Left lung (tissue), 10 donors: ENCODE data around the gene LRRC4C. TPM values are rescaled to one million over a fixed set of nuclear protein-coding genes. Genes with fewer than 3 reads are reported as not detected.

Experiments used
- ATAC-seq: fragments of 200-7000 bp; cut with Tn5 transposase; one replicate; pipeline ENCODE4 v1.9.1; 2020; ENCODE audit warnings: moderate library complexity
- DNase-seq, 4 donors: peaks; one replicate each; pipeline ENCODE4 v3.0.0-alpha.2; 2013 to 2020
- H3K27ac ChIP-seq, 2 donors: fragments of 200-600 bp; sonication (generic) in 1 of 2; one replicate each; pipeline versions ENCODE4 v1.5.0 to v1.8.0; 2020 to 2021
- H3K27me3 ChIP-seq, 2 donors: fragments of 200-600 bp; sonication (generic) in 1 of 2; one replicate each; pipeline versions ENCODE4 v1.5.0 to v1.8.0; 2020 to 2021
- H3K36me3 ChIP-seq, 2 donors: fragments of 200-600 bp; sonication (generic) in 1 of 2; one replicate each; pipeline versions ENCODE4 v1.5.0 to v1.8.0; 2020 to 2021
- H3K4me1 ChIP-seq, 2 donors: fragments of 200-600 bp; one replicate each; pipeline ENCODE4 v1.8.0; 2021
- H3K4me3 ChIP-seq, 2 donors: fragments of 200-600 bp; sonication (generic) in 1 of 2; one replicate each; pipeline versions ENCODE4 v1.5.0 to v1.8.0; 2020 to 2021; ENCODE audit warnings: mild to moderate bottlenecking in 1 of 2
- H3K9me3 ChIP-seq, 2 donors: fragments of 200-600 bp; sonication (generic) in 1 of 2; one replicate each; pipeline versions ENCODE4 v1.5.0 to v1.8.0; 2020 to 2021
- CTCF ChIP-seq, 2 donors: fragments of 200-600 bp; sonication (generic) in 1 of 2; IDR thresholded peaks; one replicate each; pipeline versions ENCODE4 v1.5.0 to v1.8.0; 2021; ENCODE audit warnings: antibody characterized with exemption in 2 of 2
- intact Hi-C, 2 donors: fragments of 100-400 bp; cut with DNase I; formaldehyde crosslinking; loops; one replicate each; pipeline versions ENCODE4 v1.11.2 to v1.14.2; 2022
- polyA plus RNA-seq, 6 donors: library from polyadenylated mRNA; unstranded; fragments of 120-200 nt; gene quantifications; one replicate each; pipeline ENCODE4 v1.2.1, GENCODE V29; 2013; ENCODE audit not compliant: insufficient read length in 6 of 6
- total RNA-seq, 2 donors: library from RNA; stranded (reverse); fragmentation: NEBNext Ultra II Directional; extraction: Animal tissue kit (Norgen Biotek cat#: 25700); gene quantifications; one replicate each; pipeline ENCODE4 v1.2.1, GENCODE V29; 2021
- donor health status: DM: no; HTN: yes; CAD: no.
- donor health status: DM: no; HTN: no; CAD: no.

The LRRC4C gene
- total and polyA plus RNA-seq, 8 donors = 0.50 to 6.8 (median 4.2) TPM

- Histone ChIP-seq H3K4me1 (no peaks in the 10 kb centered on the region), H3K27ac (no peak overlapping the region), H3K4me3 (no peak overlapping the region), H3K36me3 (no peaks in the 10 kb centered on the region), H3K9me3 (no peaks in the 10 kb centered on the region), H3K27me3 (no peaks in the 10 kb centered on the region)
- DNase-seq = no peak
- no peak for TF ChIP-seq CTCF (IDR thresholded peaks at IDR 0.05)
- ATAC-seq = no peak
- intact Hi-C loops = no loop called here
Observed at GRCh38 chr11:41313226-41313625, 146.2 kb downstream of the LRRC4C start.

GRCh38 chr11:41309716-41310115 is 149.7 kb downstream of the LRRC4C start:
- Histone ChIP-seq H3K27me3 (no peaks in the 10 kb centered on the region), H3K4me3 (no peak overlapping the region), H3K27ac (no peak overlapping the region), H3K9me3 (no peaks in the 10 kb centered on the region), H3K4me1 (no peaks in the 10 kb centered on the region), H3K36me3 (no peaks in the 10 kb centered on the region)
- DNase-seq (no peak), ATAC-seq (no peak)
- intact Hi-C loops = no loop called here
- TF ChIP-seq CTCF (IDR thresholded peaks at IDR 0.05) = no peak

GRCh38 chr11:41309111-41309522 is 150.3 kb downstream of the LRRC4C start:
- Histone ChIP-seq H3K36me3 (no peaks in the 10 kb centered on the region), H3K4me3 (no peak overlapping the region), H3K9me3 (no peaks in the 10 kb centered on the region), H3K27ac (no peak overlapping the region), H3K4me1 (no peaks in the 10 kb centered on the region), H3K27me3 (no peaks in the 10 kb centered on the region)
- no peak for TF ChIP-seq CTCF (IDR thresholded peaks at IDR 0.05)
- ATAC-seq = no peak
- intact Hi-C loops = no loop called here
- no peak for DNase-seq

- no peaks in the 10 kb centered on the region for H3K27me3 ChIP-seq
- no peak overlapping the region for H3K4me3 ChIP-seq
- ATAC-seq (no peak), DNase-seq (no peak)
- no peak overlapping the region for H3K27ac ChIP-seq
- intact Hi-C loops = no loop called here
- H3K9me3 ChIP-seq = no peaks in the 10 kb centered on the region
- no peak for TF ChIP-seq CTCF (IDR thresholded peaks at IDR 0.05)
- H3K36me3 ChIP-seq = no peaks in the 10 kb centered on the region
- H3K4me1 ChIP-seq = no peaks in the 10 kb centered on the region
Observed at GRCh38 chr11:41308286-41308685, 151.2 kb downstream of the LRRC4C start.

- no peak for TF ChIP-seq CTCF (IDR thresholded peaks at IDR 0.05)
- Histone ChIP-seq H3K27me3 (no peaks in the 10 kb centered on the region), H3K9me3 (no peaks in the 10 kb centered on the region), H3K27ac (no peak overlapping the region), H3K4me3 (no peak overlapping the region), H3K36me3 (no peaks in the 10 kb centered on the region), H3K4me1 (no peaks in the 10 kb centered on the region)
- intact Hi-C loops = no loop called here
- DNase-seq (no peak), ATAC-seq (no peak)
Observed at GRCh38 chr11:41307296-41308080, 152.0 kb downstream of the LRRC4C start.
